GM19452 (cell line): ENCODE results near the gene PHLPP2.

ENCODE experiments used
- ATAC-seq: cut with Tn5 transposase; IDR thresholded peaks from one replicate; pipeline ENCODE4 v1.9.1; 2021; ENCODE audit not compliant: unreplicated experiment

Gene PHLPP2

GRCh38 chr16:71670537-71670936, 54.0 kb downstream of the PHLPP2 start:
- ATAC-seq: no peak

GRCh38 chr16:71669926-71670536, 54.5 kb downstream of the PHLPP2 start:
- no peak for ATAC-seq

GRCh38 chr16:71666928-71667707, 57.4 kb downstream of the PHLPP2 start:
- ATAC-seq: no peak

- ATAC-seq: no peak
Observed at GRCh38 chr16:71666264-71666663, 58.2 kb downstream of the PHLPP2 start.

- no peak for ATAC-seq
Observed at GRCh38 chr16:71659471-71659870, 65.0 kb downstream of the PHLPP2 start.

GRCh38 chr16:71658771-71659170, 65.7 kb downstream of the PHLPP2 start:
- ATAC-seq: no peak

GRCh38 chr16:71649704-71650103, 74.8 kb downstream of the PHLPP2 start:
- no peak for ATAC-seq

- ATAC-seq: no peak
Observed at GRCh38 chr16:71648921-71649320, 75.6 kb downstream of the PHLPP2 start.

GRCh38 chr16:71648162-71648561, 76.3 kb downstream of the PHLPP2 start:
- ATAC-seq: no peak

GRCh38 chr16:71647391-71647790, 77.1 kb downstream of the PHLPP2 start:
- no peak for ATAC-seq

GRCh38 chr16:71645450-71645849, 79.1 kb downstream of the PHLPP2 start:
- ATAC-seq: no peak

GRCh38 chr16:71637398-71637797, 87.1 kb downstream of the PHLPP2 start:
- no peak for ATAC-seq

- no peak for ATAC-seq
Observed at GRCh38 chr16:71635632-71636031, 88.9 kb downstream of the PHLPP2 start.

- no peak for ATAC-seq
Observed at GRCh38 chr16:71631776-71632175, 92.7 kb downstream of the PHLPP2 start.

- ATAC-seq: no peak
Observed at GRCh38 chr16:71630808-71631207, 93.7 kb downstream of the PHLPP2 start.

GRCh38 chr16:71629278-71630016, 95.1 kb downstream of the PHLPP2 start:
- no peak for ATAC-seq

GRCh38 chr16:71628810-71629209, 95.7 kb downstream of the PHLPP2 start:
- ATAC-seq: no peak

GRCh38 chr16:71627731-71628181, 96.7 kb downstream of the PHLPP2 start:
- ATAC-seq: no peak

GRCh38 chr16:71626858-71627213, 97.7 kb downstream of the PHLPP2 start:
- ATAC-seq: no peak

- no peak for ATAC-seq
Observed at GRCh38 chr16:71626018-71626857, 98.3 kb downstream of the PHLPP2 start, which contains the start of gene MARVELD3. Gene MARVELD3 (plus strand): TSS chr16:71626184. CDS start chr16:71626230, 46 bp downstream.
